ENCODE results near the gene BDH2. TPM values are rescaled to one million over a fixed set of nuclear protein-coding genes. Genes with fewer than 3 reads are reported as not detected.
A peak's percentile ranks its signal among the peaks of the same experiment; 100 is the strongest.

BDH2 gene
- polyA plus RNA-seq, 1 of the 3 experiments (the other 2 are of a cell fraction) = 57.8 TPM

DNA sequence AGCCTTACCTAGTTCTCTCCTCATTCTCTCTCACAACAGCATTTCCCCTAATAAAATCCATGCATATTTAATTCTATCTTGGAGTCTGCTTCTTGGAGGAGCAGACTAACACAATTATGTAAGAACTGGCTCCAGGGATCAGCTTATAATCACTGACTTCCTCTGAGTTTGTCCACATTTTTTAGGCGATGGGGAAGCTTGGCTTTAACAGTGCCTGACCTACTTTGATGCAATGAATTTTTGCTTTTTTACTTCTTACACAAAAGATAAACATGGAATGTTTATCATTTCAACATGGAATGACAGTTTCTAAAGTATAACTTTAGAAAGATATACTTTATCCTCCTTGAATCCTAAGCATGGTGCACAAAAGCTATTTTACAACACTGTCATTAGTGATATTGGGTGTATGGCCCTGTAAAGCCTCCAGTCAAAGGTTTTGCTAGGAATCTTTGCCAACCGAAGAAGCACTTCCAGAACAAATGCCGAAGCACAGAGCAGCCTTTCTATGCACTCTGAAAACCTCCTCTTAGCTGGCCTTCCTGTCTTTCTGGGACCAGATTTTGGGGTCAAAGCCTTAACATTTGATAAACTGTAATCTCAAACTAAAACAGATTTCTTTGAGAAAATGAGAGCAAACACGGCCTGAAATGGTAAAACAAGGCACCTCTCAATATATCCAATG, 736 bp downstream of the BDH2 start:
- Histone ChIP-seq H3K9me3 (no peaks in the 10 kb centered on the region), H3K9me2 (no peaks in the 10 kb centered on the region), H3K27me3 (ENCODE audit: insufficient read depth) (no peaks in the 10 kb centered on the region), H4K20me1 (ENCODE audit: insufficient read depth) (no peaks in the 10 kb centered on the region), H3F3A (replicated peaks; ENCODE audit: insufficient read depth) (peaks cover 3% of the 10 kb centered on the region), H2AFZ (ENCODE audit: low read depth) (peak overlapping the region; percentile 93), H3K9ac (peak overlapping the region; percentile 64), H3K36me3 (replicated peaks in 1 of 2; ENCODE audit: control insufficient read depth in 1 of 2, insufficient read depth in 2 of 2, low read length in 1 of 2) (peaks cover 5% of the 10 kb centered on the region in 2 experiments), H3K79me2 (ENCODE audit: insufficient read depth) (peaks cover 10% of the 10 kb centered on the region; the same call in 1 of the 2 replicates), H3K4me3 (ENCODE audit: low read depth in 2 of 2, low read length in 1 of 2) (peak overlapping the region; percentile 58 to 62), H3K4me1 (ENCODE audit: control insufficient read depth in 1 of 2, insufficient read depth in 2 of 2, low read depth in 1 of 2, low read length in 1 of 2) (peaks cover 7 to 8% of the 10 kb centered on the region in 2 experiments; a peak in 3 of 4 replicates), H3K27ac (ENCODE audit: low read depth in 2 of 2, low read length in 1 of 2) (peak overlapping the region; percentile 53 to 79), H3K4me2 (peak overlapping the region; percentile 84)
- TF ChIP-seq MXI1 (IDR thresholded peaks at IDR 0.05; ENCODE audit: low read depth, low read length) = no peak
- no peak for TF ChIP-seq RAD21 (IDR thresholded peaks at IDR 0.05; ENCODE audit: low read length)
- TF ChIP-seq, protein P1, sequence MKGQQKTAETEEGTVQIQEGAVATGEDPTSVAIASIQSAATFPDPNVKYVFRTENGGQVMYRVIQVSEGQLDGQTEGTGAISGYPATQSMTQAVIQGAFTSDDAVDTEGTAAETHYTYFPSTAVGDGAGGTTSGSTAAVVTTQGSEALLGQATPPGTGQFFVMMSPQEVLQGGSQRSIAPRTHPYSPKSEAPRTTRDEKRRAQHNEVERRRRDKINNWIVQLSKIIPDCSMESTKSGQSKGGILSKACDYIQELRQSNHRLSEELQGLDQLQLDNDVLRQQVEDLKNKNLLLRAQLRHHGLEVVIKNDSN (IDR thresholded peaks at IDR 0.05; ENCODE audit: borderline replicate concordance, low read depth) = no peak
- TF ChIP-seq FOXM1 (IDR thresholded peaks at IDR 0.05; ENCODE audit: low read depth) = no peak
- no peak for TF ChIP-seq ELF1 (IDR thresholded peaks at IDR 0.05)
- TF ChIP-seq FOSL2 (IDR thresholded peaks at IDR 0.05; ENCODE audit: borderline replicate concordance, low read depth) = no peak
- TF ChIP-seq NRF1 (IDR thresholded peaks at IDR 0.05; ENCODE audit: low read depth, low read length) = no peak
- TF ChIP-seq RFX5 (IDR thresholded peaks at IDR 0.05; ENCODE audit: low read length) = no peak
- TF ChIP-seq, protein P2, sequence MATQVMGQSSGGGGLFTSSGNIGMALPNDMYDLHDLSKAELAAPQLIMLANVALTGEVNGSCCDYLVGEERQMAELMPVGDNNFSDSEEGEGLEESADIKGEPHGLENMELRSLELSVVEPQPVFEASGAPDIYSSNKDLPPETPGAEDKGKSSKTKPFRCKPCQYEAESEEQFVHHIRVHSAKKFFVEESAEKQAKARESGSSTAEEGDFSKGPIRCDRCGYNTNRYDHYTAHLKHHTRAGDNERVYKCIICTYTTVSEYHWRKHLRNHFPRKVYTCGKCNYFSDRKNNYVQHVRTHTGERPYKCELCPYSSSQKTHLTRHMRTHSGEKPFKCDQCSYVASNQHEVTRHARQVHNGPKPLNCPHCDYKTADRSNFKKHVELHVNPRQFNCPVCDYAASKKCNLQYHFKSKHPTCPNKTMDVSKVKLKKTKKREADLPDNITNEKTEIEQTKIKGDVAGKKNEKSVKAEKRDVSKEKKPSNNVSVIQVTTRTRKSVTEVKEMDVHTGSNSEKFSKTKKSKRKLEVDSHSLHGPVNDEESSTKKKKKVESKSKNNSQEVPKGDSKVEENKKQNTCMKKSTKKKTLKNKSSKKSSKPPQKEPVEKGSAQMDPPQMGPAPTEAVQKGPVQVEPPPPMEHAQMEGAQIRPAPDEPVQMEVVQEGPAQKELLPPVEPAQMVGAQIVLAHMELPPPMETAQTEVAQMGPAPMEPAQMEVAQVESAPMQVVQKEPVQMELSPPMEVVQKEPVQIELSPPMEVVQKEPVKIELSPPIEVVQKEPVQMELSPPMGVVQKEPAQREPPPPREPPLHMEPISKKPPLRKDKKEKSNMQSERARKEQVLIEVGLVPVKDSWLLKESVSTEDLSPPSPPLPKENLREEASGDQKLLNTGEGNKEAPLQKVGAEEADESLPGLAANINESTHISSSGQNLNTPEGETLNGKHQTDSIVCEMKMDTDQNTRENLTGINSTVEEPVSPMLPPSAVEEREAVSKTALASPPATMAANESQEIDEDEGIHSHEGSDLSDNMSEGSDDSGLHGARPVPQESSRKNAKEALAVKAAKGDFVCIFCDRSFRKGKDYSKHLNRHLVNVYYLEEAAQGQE (IDR thresholded peaks at IDR 0.05; ENCODE audit: low read depth, low read length) = no peak
- no peak for TF ChIP-seq SIN3A (IDR thresholded peaks at IDR 0.05; ENCODE audit: borderline replicate concordance, low read depth, low read length)
- no peak for TF ChIP-seq TAF1 (IDR thresholded peaks at IDR 0.05; ENCODE audit: borderline replicate concordance, low read depth, low read length)
- TF ChIP-seq NFIC (IDR thresholded peaks at IDR 0.05; ENCODE audit: borderline replicate concordance) = no peak
- TF ChIP-seq TCF12 (IDR thresholded peaks at IDR 0.05) = no peak
- TF ChIP-seq RCOR1 (IDR thresholded peaks at IDR 0.05; ENCODE audit: low read length) = no peak
- DNase-seq = no peak
- CTCF ChIA-PET = interaction anchor here (0.7 to 3.0 kb wide), 21 partner anchors 10 to 671 kb away, joined by 3 to 26 read pairs (median 5); no protein-coding TSS in a partner anchor
- POLR2A ChIA-PET = interaction anchor here (0.8 kb wide), 1 partner anchor 8 kb away, joined by 3 read pairs; no protein-coding TSS in a partner anchor
- 29% methylated on average over 4 of the region's 4 CpGs for WGBS (ENCODE audit: low lambda C conversion rate)

All from SK-N-SH (cell line).